Activated CD4-positive, alpha-beta T cell treated with anti-CD3 and anti-CD28 coated beads for 36 hours (primary cell): ENCODE results near the gene RNU1-4. TPM values are rescaled to one million over a fixed set of nuclear protein-coding genes. Genes with fewer than 3 reads are reported as not detected.
A peak's percentile ranks its signal among the peaks of the same experiment; 100 is the strongest.
"Not testable (repeated sequence)": the region's sequence is repeated elsewhere in the genome, so short reads cannot be mapped to it uniquely, and the experiment has no call there.

Experiments
- ATAC-seq: fragments of 200-7000 bp; cut with Tn5 transposase; one replicate; pipeline ENCODE4 v1.10.0; 2021; ENCODE audit warnings: mild to moderate bottlenecking, moderate library complexity
- CTCF ChIA-PET: fragments of 350-600 bp; sonication (Branson Sonifier 250); formaldehyde crosslinking; loops from one replicate; lab custom pipeline; 2021; ENCODE audit warnings: antibody characterized with exemption; lab: Charles Lee
- POLR2A ChIA-PET: fragments of 350-600 bp; sonication (Branson Sonifier 250); formaldehyde crosslinking; loops from one replicate; lab custom pipeline; 2021; ENCODE audit warnings: antibody characterized with exemption, inconsistent platforms; lab: Charles Lee
- DNase-seq: peaks from one replicate; pipeline ENCODE4 v3.0.0-alpha.2; 2020
- H3K27ac Mint-ChIP-seq: one replicate; pipeline ENCODE4 v1.8.0; 2021; ENCODE audit warnings: mixed read lengths
- H3K27me3 Mint-ChIP-seq: one replicate; pipeline ENCODE4 v1.8.0; 2021; ENCODE audit warnings: mixed read lengths
- H3K36me3 Mint-ChIP-seq: one replicate; pipeline ENCODE4 v1.8.0; 2021; ENCODE audit warnings: low read depth, mixed read lengths
- H3K4me1 Mint-ChIP-seq: one replicate; pipeline ENCODE4 v1.8.0; 2021; ENCODE audit warnings: mixed read lengths
- H3K4me3 Mint-ChIP-seq: one replicate; pipeline ENCODE4 v1.8.0; 2021; ENCODE audit warnings: mild to moderate bottlenecking, moderate library complexity, mixed read lengths
- H3K9me3 Mint-ChIP-seq: one replicate; pipeline ENCODE4 v1.8.0; 2021; ENCODE audit warnings: low read depth, mixed read lengths
- intact Hi-C, 2 experiments: fragments of 100-400 bp; cut with DNase I in 1 of 2; cut with micrococcal nuclease in 1 of 2; formaldehyde crosslinking; loops; one replicate each; pipeline versions ENCODE4 v1.14.2 to v1.15.1; 2022 to 2024; cut with DNase I, micrococcal nuclease
- total RNA-seq, 2 experiments: library from RNA; stranded (reverse); gene quantifications; one replicate each; pipeline ENCODE4 v1.2.3, GENCODE V29; 2021

RNU1-4 gene
- total RNA-seq, 2 experiments from 2014 or later, result 1,573 to 2,291 TPM

GRCh38 chr1:16732254-16732896 lies 7.9 kb upstream of the RNU1-4 start:
- ATAC-seq, intact Hi-C loops, H3K27me3 Mint-ChIP-seq, H3K4me3 Mint-ChIP-seq, DNase-seq, H3K4me1 Mint-ChIP-seq, POLR2A ChIA-PET, H3K9me3 Mint-ChIP-seq, H3K27ac Mint-ChIP-seq, H3K36me3 Mint-ChIP-seq, CTCF ChIA-PET: not testable (repeated sequence)

GRCh38 chr1:16741230-16741629 lies 914 bp downstream of the RNU1-4 start:
- H3K36me3 Mint-ChIP-seq, POLR2A ChIA-PET, intact Hi-C loops, DNase-seq, H3K4me3 Mint-ChIP-seq, H3K27ac Mint-ChIP-seq, CTCF ChIA-PET, ATAC-seq, H3K4me1 Mint-ChIP-seq, H3K27me3 Mint-ChIP-seq, H3K9me3 Mint-ChIP-seq: not testable (repeated sequence)

DNA sequence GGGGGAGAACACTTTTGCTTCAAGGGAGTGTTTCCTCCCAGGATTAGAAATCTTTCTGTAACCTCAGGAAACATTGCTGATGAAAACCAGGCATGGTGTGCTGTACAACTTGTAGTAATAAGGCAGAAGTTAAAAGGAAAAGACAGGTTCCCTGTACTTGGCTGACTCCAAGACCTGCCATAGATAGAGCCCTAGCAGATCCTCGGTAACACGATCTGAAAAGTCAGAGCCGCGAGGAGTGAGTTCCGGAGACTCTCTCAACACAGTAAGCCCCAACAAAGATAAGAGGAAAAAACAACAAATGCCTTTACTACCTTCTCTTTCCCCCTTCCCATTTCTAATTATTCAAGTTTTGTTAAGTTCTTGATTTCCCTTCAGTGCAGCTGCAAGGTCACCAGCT lies 7.3 kb downstream of the RNU1-4 start:
- ATAC-seq, H3K4me3 Mint-ChIP-seq, intact Hi-C loops, H3K4me1 Mint-ChIP-seq, DNase-seq, H3K36me3 Mint-ChIP-seq, H3K27ac Mint-ChIP-seq, CTCF ChIA-PET, H3K27me3 Mint-ChIP-seq, H3K9me3 Mint-ChIP-seq, POLR2A ChIA-PET: not testable (repeated sequence)

DNA sequence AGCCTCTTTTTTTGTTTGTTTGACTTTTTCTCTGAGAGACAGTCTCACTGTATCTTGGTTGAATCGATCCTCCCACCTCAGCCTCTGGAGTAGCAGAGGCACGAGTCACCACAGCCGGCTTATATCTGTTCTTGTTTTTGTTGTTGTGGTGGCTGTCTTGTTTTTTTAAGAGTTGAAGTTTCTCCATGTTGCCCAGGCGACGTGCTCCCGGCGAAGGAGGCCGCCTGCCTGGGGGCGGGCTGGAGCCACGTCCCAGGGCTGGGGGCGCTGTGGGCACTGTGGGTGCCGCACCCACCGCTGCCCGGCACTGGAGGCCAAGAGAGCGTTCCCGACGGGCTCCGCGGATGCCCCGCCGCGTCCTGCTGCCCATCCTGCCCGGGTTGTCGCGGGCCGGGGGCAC lies 8.4 kb downstream of the RNU1-4 start:
- intact Hi-C loops, H3K36me3 Mint-ChIP-seq, H3K9me3 Mint-ChIP-seq, ATAC-seq, POLR2A ChIA-PET, H3K4me1 Mint-ChIP-seq, H3K27ac Mint-ChIP-seq, CTCF ChIA-PET, H3K27me3 Mint-ChIP-seq, DNase-seq, H3K4me3 Mint-ChIP-seq: not testable (repeated sequence)

DNA sequence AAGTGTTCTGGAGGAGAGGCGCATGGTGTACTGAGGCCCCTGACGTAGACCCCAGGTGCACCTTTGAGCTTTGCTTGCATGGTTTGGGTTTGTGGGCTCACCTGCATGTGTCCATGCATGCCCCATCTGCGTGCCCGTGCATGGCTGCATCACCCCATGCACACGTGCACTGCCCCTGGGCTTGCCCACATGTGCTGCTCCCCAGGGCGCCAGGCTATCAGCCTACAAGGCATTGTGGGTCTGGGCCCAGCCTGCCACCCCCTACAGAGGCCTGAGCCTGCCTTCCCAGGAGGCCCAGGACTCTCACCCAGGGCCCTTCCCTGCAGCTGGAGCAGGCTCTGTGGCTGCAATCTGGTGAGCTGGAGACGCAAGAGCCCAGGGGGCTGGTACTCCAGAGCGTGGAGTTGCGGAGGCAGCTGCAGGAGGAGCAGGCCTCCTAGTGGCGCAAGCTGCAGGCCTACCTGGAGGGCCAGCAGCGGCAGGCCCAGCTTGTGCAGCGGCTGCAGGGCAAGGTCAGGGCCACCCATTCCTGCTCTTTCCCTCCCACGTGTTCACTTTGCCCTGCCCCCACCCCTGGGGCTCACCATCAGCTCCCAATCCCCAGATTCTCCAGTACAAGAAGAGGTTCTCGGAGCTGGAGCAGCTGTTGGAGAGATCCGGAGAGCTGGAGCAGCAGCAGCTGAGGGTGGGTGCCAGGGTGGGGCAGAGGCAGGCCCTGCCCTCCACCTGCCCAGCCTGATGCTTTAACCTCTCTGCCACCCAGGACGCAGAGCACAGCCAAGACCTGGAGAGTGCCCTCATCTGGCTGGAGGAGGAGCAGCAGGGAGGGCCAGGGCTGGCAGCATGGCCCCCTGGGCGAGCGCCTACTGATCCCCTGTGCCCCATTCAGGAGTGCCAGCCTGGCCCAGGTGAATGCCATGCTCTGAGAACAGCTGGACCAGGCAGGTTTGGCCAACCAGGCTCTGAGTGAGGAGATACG lies 9.9 kb downstream of the RNU1-4 start:
- ATAC-seq, result peak; percentile 91

GRCh38 chr1:16752770-16753169 lies 12.5 kb downstream of the RNU1-4 start:
- CTCF ChIA-PET, POLR2A ChIA-PET, H3K36me3 Mint-ChIP-seq, H3K27ac Mint-ChIP-seq, H3K27me3 Mint-ChIP-seq, H3K4me3 Mint-ChIP-seq, ATAC-seq, intact Hi-C loops, DNase-seq, H3K9me3 Mint-ChIP-seq, H3K4me1 Mint-ChIP-seq: not testable (repeated sequence)

More for the DNA sequence above, 9.9 kb downstream of the RNU1-4 start:
- H3K4me1 Mint-ChIP-seq, intact Hi-C loops, H3K27me3 Mint-ChIP-seq, H3K4me3 Mint-ChIP-seq, H3K27ac Mint-ChIP-seq, POLR2A ChIA-PET, CTCF ChIA-PET, H3K9me3 Mint-ChIP-seq, DNase-seq, H3K36me3 Mint-ChIP-seq: not testable (repeated sequence)

DNA sequence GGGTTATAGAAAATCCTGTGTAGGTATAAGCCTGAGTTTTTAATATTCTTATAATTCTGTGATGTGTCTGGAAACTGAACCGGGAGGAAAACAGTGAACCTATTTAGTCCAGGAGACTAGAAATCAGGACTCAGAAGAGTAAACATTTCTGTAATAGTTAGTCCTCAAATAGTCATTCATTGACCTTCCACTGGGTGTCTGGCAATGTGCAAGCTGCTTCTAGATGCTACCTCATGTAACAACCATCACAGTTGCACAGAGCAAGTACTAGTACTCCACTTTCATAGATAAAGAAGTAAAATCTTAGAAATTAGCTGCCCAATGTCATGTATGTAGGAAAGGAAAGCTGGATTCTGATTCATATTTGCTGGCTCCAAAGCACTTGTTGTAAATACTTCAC lies 15.1 kb downstream of the RNU1-4 start:
- CTCF ChIA-PET, result interaction anchor here (0.7 kb wide), 1 partner anchor 165 kb away, joined by 3 read pairs; no protein-coding TSS in a partner anchor

DNA sequence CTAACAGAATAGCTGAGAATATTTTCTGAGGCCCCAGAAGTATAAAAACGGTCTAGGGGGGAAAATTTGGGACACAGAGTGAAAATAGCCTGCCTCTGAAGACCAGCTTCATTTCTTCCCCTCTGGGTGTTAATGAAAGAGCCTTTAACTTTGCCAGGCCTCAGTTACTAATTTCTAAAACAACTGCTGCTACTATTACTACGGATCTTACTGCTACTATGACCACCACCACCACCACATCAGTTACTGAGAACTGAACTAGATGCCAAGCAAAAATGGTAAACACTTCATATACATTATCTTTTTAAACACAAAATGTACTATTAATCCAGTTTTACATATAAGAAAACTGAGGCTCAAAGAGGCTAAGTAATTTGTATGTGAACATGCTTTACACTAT lies 15.6 kb downstream of the RNU1-4 start:
- H3K27ac Mint-ChIP-seq, H3K27me3 Mint-ChIP-seq, DNase-seq, H3K36me3 Mint-ChIP-seq, intact Hi-C loops, POLR2A ChIA-PET, ATAC-seq, H3K4me1 Mint-ChIP-seq, H3K9me3 Mint-ChIP-seq, H3K4me3 Mint-ChIP-seq: not testable (repeated sequence)
- CTCF ChIA-PET, result interaction anchor here (0.7 kb wide), 1 partner anchor 165 kb away, joined by 3 read pairs; no protein-coding TSS in a partner anchor

More for the DNA sequence above, 15.1 kb downstream of the RNU1-4 start:
- H3K27me3 Mint-ChIP-seq, ATAC-seq, POLR2A ChIA-PET, H3K9me3 Mint-ChIP-seq, H3K4me1 Mint-ChIP-seq, H3K36me3 Mint-ChIP-seq, H3K27ac Mint-ChIP-seq, H3K4me3 Mint-ChIP-seq, DNase-seq, intact Hi-C loops: not testable (repeated sequence)

GRCh38 chr1:16757574-16757973 lies 17.3 kb downstream of the RNU1-4 start:
- H3K4me1 Mint-ChIP-seq, DNase-seq, H3K9me3 Mint-ChIP-seq, H3K27me3 Mint-ChIP-seq, CTCF ChIA-PET, H3K27ac Mint-ChIP-seq, POLR2A ChIA-PET, intact Hi-C loops, H3K36me3 Mint-ChIP-seq, H3K4me3 Mint-ChIP-seq: not testable (repeated sequence)
- peak; percentile 51 for ATAC-seq

DNA sequence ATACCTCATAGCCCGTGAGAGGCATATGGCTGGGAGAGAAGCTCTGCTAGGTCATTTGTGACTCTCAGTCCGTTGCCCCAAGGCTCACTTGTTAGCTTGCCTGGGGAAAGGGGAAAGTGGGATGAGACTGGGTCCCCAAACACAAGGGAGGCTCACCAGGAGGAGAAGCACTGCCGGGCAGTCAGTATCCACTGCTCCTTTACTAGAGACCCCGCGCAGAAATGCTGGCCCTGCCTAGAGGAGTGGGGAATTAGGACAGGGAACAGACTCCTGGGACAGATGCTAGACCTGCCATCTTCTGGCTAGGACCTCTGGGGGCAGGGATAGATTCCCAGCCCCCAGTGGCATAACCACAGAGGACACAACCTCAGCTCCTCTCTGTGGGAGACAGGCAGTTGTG lies 17.7 kb downstream of the RNU1-4 start:
- H3K9me3 Mint-ChIP-seq, H3K27me3 Mint-ChIP-seq, intact Hi-C loops, H3K27ac Mint-ChIP-seq, H3K4me3 Mint-ChIP-seq, DNase-seq, H3K4me1 Mint-ChIP-seq, CTCF ChIA-PET, POLR2A ChIA-PET, H3K36me3 Mint-ChIP-seq, ATAC-seq: not testable (repeated sequence)

DNA sequence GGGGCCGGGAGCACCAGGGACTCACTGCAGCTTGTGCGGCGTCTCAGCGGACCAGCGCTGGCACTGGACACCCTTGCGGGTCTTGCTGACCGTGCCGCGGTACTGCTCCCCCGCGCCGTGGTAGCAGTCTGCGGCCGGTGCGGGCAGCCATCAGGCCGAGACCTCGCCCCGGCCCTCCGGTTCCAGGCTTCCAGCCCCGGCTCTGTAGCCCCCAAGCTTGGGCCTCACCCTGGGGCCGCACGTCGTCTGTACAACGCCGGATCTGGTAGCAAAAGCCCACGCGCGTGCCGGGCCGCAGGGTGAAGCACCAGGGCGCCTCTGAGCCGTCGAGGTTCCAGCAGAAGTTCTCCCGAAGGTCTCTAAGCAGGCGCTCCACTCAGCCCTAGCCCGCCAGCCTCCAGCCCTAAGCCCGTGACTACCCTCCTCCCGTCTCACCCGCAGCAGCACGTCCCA lies 18.8 kb downstream of the RNU1-4 start:
- H3K27me3 Mint-ChIP-seq, H3K4me3 Mint-ChIP-seq, H3K36me3 Mint-ChIP-seq, CTCF ChIA-PET, intact Hi-C loops, H3K4me1 Mint-ChIP-seq, H3K27ac Mint-ChIP-seq, H3K9me3 Mint-ChIP-seq, POLR2A ChIA-PET: not testable (repeated sequence)
- ATAC-seq (peak; percentile 17), DNase-seq (peak; percentile 8)
